Measurements from ENCODE around the gene ATF4. TPM values are rescaled to one million over a fixed set of nuclear protein-coding genes. Genes with fewer than 3 reads are reported as not detected.

Gene ATF4
- polyA plus RNA-seq, 1 donor from 2014 or later: 394 TPM

DNA sequence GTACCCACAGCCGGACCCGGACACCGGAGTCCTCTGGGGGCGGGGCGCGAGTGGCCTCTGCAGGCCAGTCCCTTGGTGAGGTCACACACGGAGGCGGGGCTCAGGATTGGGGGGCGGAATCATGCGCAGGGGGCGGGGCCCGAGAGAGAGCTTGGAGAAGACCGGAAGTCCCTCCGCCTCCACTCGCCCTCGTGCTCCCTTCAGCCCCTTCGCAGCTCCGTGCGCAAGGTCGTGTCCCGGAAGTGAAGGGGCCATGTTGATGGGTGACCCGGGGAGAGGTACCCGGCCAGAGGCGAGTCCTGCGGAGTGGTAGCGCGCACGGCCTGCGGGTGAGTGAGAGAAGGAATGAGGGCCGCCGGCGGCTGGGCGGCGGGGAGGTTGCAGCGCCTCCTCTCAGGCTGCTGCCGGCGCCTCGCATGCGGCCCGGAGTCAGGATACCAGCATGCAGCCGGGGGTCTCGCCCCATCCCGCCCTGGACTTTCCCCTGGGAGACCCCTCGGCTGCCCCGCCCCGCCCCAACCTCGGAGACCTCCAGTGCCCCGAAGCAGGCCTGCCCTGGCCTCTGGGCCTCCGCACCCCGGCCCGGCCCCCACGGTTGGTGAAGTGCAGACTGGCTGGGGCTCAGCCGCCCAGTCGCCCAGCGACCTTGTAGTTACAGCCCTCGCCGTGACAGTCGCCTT, 18.1 kb upstream of the ATF4 start, which contains the start of gene MIEF1:
TSS of gene MIEF1 (plus strand) at position 182 of the 680 bp plus-strand sequence. CDS start 9,005 bp downstream, outside the sequence.
- Histone ChIP-seq H3K9ac (ENCODE audit: low read length) (peak within 1 kb of the TSS; percentile 83), H3K9me2 (ENCODE audit: insufficient read depth, low read length) (no peaks in the 10 kb centered on the region), H3K9me3 (ENCODE audit: low read length) (no peaks in the 10 kb centered on the region), H3K27me3 (ENCODE audit: insufficient read depth, low read depth, low read length) (no peaks in the 10 kb centered on the region), H3K27ac (ENCODE audit: low read length) (peak within 1 kb of the TSS; percentile 63), H2AFZ (ENCODE audit: low read depth, low read length) (peak within 1 kb of the TSS; percentile 86), H4K20me1 (ENCODE audit: insufficient read depth) (no peaks in the 10 kb centered on the region), H3K36me3 (ENCODE audit: insufficient read depth, low read length) (peaks cover 6% of the 10 kb centered on the region), H3F3A (ENCODE audit: insufficient read depth, low read length, poor library complexity, severe bottlenecking) (no peaks in the 10 kb centered on the region), H3K4me2 (ENCODE audit: low read length) (peak within 1 kb of the TSS; percentile 98), H3K4me3 (ENCODE audit: low read length) (peak within 1 kb of the TSS; percentile 97), H3K79me2 (replicated peaks; ENCODE audit: insufficient read depth, low read length) (peaks cover 18% of the 10 kb centered on the region)
- TF ChIP-seq TAF1 (IDR thresholded peaks at IDR 0.05; ENCODE audit: low read depth): no peak
- TF ChIP-seq EZH2 (IDR thresholded peaks at IDR 0.05; ENCODE audit: borderline replicate concordance, insufficient read depth, low read length, poor library complexity, severe bottlenecking): no peak
- peak; percentile 36 for TF ChIP-seq EP300 (conservative IDR thresholded peaks at IDR 0.05; ENCODE audit: poor library complexity, severe bottlenecking)
- TF ChIP-seq, protein P1, sequence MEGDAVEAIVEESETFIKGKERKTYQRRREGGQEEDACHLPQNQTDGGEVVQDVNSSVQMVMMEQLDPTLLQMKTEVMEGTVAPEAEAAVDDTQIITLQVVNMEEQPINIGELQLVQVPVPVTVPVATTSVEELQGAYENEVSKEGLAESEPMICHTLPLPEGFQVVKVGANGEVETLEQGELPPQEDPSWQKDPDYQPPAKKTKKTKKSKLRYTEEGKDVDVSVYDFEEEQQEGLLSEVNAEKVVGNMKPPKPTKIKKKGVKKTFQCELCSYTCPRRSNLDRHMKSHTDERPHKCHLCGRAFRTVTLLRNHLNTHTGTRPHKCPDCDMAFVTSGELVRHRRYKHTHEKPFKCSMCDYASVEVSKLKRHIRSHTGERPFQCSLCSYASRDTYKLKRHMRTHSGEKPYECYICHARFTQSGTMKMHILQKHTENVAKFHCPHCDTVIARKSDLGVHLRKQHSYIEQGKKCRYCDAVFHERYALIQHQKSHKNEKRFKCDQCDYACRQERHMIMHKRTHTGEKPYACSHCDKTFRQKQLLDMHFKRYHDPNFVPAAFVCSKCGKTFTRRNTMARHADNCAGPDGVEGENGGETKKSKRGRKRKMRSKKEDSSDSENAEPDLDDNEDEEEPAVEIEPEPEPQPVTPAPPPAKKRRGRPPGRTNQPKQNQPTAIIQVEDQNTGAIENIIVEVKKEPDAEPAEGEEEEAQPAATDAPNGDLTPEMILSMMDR (IDR thresholded peaks at IDR 0.05; ENCODE audit: poor library complexity, severe bottlenecking): no peak
- no peak for TF ChIP-seq RAD21 (conservative IDR thresholded peaks at IDR 0.05)
- TF ChIP-seq, protein P2, sequence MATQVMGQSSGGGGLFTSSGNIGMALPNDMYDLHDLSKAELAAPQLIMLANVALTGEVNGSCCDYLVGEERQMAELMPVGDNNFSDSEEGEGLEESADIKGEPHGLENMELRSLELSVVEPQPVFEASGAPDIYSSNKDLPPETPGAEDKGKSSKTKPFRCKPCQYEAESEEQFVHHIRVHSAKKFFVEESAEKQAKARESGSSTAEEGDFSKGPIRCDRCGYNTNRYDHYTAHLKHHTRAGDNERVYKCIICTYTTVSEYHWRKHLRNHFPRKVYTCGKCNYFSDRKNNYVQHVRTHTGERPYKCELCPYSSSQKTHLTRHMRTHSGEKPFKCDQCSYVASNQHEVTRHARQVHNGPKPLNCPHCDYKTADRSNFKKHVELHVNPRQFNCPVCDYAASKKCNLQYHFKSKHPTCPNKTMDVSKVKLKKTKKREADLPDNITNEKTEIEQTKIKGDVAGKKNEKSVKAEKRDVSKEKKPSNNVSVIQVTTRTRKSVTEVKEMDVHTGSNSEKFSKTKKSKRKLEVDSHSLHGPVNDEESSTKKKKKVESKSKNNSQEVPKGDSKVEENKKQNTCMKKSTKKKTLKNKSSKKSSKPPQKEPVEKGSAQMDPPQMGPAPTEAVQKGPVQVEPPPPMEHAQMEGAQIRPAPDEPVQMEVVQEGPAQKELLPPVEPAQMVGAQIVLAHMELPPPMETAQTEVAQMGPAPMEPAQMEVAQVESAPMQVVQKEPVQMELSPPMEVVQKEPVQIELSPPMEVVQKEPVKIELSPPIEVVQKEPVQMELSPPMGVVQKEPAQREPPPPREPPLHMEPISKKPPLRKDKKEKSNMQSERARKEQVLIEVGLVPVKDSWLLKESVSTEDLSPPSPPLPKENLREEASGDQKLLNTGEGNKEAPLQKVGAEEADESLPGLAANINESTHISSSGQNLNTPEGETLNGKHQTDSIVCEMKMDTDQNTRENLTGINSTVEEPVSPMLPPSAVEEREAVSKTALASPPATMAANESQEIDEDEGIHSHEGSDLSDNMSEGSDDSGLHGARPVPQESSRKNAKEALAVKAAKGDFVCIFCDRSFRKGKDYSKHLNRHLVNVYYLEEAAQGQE (IDR thresholded peaks at IDR 0.05; ENCODE audit: borderline replicate concordance): no peak
- TF ChIP-seq MXI1 (conservative IDR thresholded peaks at IDR 0.05; ENCODE audit: poor library complexity, severe bottlenecking): peak; percentile 94
- TF ChIP-seq SMC3 (conservative IDR thresholded peaks at IDR 0.05; ENCODE audit: poor library complexity): no peak
- peak; percentile 79 for TF ChIP-seq POLR2AphosphoS5 (IDR thresholded peaks at IDR 0.05)

DNA sequence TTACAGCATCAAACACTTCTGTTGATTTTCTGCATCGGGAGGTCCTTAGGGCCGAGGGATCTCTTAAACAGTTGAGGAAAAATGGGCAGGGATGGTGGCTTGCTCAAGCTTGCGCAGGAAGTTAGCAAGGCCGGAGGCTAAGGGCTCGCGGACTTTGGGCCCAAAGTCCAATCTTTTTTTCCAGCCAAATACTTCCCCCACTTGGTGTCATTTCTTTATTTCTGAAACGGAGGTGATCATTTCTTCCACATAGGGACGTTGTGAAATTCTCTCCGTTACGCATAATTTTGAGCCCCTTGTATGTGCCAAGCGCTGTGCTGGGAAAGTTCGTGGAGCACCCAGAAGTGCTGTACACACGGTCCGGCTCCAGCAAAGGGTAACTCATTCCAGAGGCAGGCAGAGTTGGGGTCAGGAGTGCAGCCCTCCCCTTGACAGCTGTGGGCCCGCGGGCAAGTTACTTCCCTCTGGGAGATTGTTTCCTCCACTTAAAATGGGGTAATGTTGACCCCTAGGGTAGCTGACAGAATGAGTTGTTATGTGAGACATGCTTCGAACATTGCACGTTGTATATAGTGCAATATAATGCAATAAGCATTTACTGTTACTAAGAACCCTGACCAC, 17.5 kb upstream of the ATF4 start:
- Histone ChIP-seq H3K9ac (ENCODE audit: low read length) (peak overlapping the region; percentile 83), H2AFZ (ENCODE audit: low read depth, low read length) (peak overlapping the region; percentile 86), H3K9me2 (ENCODE audit: insufficient read depth, low read length) (no peaks in the 10 kb centered on the region), H3K36me3 (ENCODE audit: insufficient read depth, low read length) (peaks cover 8% of the 10 kb centered on the region), H3K79me2 (replicated peaks; ENCODE audit: insufficient read depth, low read length) (peaks cover 18% of the 10 kb centered on the region), H3F3A (ENCODE audit: insufficient read depth, low read length, poor library complexity, severe bottlenecking) (no peaks in the 10 kb centered on the region), H3K9me3 (ENCODE audit: low read length) (no peaks in the 10 kb centered on the region), H3K27ac (ENCODE audit: low read length) (peak overlapping the region; percentile 63), H3K27me3 (ENCODE audit: insufficient read depth, low read depth, low read length) (no peaks in the 10 kb centered on the region), H3K4me3 (ENCODE audit: low read length) (peak overlapping the region; percentile 97), H4K20me1 (ENCODE audit: insufficient read depth) (no peaks in the 10 kb centered on the region), H3K4me2 (ENCODE audit: low read length) (peak overlapping the region; percentile 98)
- TF ChIP-seq, protein P2 (IDR thresholded peaks at IDR 0.05; ENCODE audit: borderline replicate concordance): no peak
